ENCODE data around the gene ZNF613.
A peak's percentile ranks its signal among the peaks of the same experiment; 100 is the strongest.
"Not testable (repeated sequence)": the region's sequence is repeated elsewhere in the genome, so short reads cannot be mapped to it uniquely, and the experiment has no call there.

The ZNF613 gene

DNA sequence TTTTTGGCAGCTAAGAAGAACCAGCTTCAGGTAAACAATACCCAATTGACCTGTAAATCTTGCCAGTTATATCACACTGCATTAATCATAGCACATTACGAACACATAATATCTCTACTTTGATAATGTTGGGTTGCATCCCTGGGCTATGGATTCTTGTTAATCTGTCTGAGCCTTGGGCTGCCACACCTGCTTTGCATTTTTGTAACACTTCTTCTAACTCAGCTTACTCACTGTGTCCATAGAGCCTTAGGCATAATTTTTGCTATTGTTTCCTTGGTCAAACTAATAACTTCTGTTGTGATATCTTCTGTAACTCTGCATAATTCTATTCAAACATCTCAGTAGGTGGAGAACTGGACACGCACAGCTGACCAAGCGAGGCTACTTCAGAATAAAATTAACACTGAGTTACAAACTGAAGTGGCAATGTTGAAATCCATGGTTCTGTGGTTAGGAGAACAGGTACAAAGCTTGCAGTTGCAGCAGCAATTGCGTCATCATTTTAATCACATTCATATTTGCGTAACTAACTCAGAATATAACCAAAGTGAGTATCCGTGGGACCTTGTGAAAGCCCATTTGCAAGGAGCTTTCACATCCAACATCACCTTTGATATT, 53.0 kb downstream of the ZNF613 start:
- H3K4me2 ChIP-seq (ENCODE audit: low read length), result no peak overlapping the region
- peaks cover 4% of the 10 kb centered on the region for H3K9me3 ChIP-seq (replicated peaks; ENCODE audit: low read length)
- H3K27me3 ChIP-seq (ENCODE audit: control insufficient read depth, insufficient read depth, low read length), result no peaks in the 10 kb centered on the region
- no peak overlapping the region for H3K9ac ChIP-seq (ENCODE audit: low read depth, low read length)
- H3K4me3 ChIP-seq (ENCODE audit: low read length), result no peak overlapping the region
- no peaks in the 10 kb centered on the region for H3K36me3 ChIP-seq (ENCODE audit: insufficient read depth, low read length)
- H3K4me1 ChIP-seq (ENCODE audit: control insufficient read depth, insufficient read depth, low read length), result no peaks in the 10 kb centered on the region

- not testable (repeated sequence) for H3K9me3 ChIP-seq (replicated peaks; ENCODE audit: low read length); H3K4me1 ChIP-seq (ENCODE audit: control insufficient read depth, insufficient read depth, low read length); H3K4me2 ChIP-seq (ENCODE audit: low read length); H3K9ac ChIP-seq (ENCODE audit: low read depth, low read length); H3K4me3 ChIP-seq (ENCODE audit: low read length); H3K36me3 ChIP-seq (ENCODE audit: insufficient read depth, low read length); H3K27me3 ChIP-seq (ENCODE audit: control insufficient read depth, insufficient read depth, low read length)
Measured at GRCh38 chr19:51980926-51981325, 53.7 kb downstream of the ZNF613 start.

GRCh38 chr19:51983361-51983760, 56.1 kb downstream of the ZNF613 start:
- Histone ChIP-seq H3K4me3 (ENCODE audit: low read length) (no peak overlapping the region), H3K9ac (ENCODE audit: low read depth, low read length) (no peak overlapping the region), H3K36me3 (ENCODE audit: insufficient read depth, low read length) (no peaks in the 10 kb centered on the region), H3K4me1 (ENCODE audit: control insufficient read depth, insufficient read depth, low read length) (no peaks in the 10 kb centered on the region), H3K4me2 (ENCODE audit: low read length) (no peak overlapping the region), H3K27me3 (ENCODE audit: control insufficient read depth, insufficient read depth, low read length) (no peaks in the 10 kb centered on the region), H3K9me3 (replicated peaks; ENCODE audit: low read length) (peaks cover 8% of the 10 kb centered on the region)

DNA sequence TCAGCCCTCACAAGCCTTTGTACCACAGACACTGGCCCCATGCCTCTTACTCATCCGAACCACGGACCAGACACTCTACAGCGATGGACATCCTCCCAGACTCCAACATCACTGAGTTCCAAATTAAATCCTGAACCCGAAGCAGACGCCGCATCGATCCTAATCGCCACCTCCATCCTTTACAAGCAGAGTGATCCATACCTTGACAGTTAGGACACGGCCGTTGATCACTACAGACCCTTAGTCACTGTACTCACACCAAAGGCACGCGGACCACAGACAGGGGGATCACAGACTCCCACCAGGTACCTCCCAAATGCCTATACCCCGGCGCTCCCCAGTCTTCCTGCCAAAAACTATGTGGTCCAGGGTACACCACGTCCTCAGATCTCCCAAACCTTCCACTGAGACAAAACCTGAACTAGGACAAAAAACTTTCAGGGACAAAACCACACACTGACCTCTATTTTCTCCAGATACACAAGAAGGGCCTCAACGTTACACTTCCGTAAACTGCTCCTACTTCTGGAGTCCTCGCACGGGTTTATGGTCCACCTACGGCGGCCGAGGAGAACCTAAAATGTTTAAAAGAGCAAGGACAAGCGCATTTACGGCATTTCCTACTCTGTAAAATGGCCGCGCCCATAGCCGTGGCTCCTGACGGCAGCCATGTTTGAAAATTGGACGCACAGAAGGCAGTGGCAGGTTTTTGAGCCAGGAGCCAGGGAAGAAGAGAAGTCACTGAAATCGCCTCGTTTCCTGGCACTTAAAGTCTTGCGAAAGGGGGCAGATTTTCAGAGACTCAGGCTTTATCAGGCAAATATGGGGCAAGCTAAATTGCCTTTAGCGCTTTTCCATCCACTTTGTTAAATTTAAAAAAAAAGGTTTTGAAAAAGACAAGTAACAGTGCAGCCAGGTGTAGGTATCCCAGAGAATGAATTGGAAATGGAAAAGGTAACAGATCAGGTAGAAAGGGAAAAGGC, 59.3 kb downstream of the ZNF613 start, which contains the start of gene ZNF350:
Gene ZNF350 (minus strand): TSS at position 532 of the 983 bp plus-strand sequence. CDS start 12,480 bp downstream, outside the sequence.
- H3K9me3 ChIP-seq (replicated peaks; ENCODE audit: low read length), result peaks cover 16% of the 10 kb centered on the region
- H3K4me1 ChIP-seq (ENCODE audit: control insufficient read depth, insufficient read depth, low read length), result no peaks in the 10 kb centered on the region
- no peaks in the 10 kb centered on the region for H3K27me3 ChIP-seq (ENCODE audit: control insufficient read depth, insufficient read depth, low read length)
- H3K4me2 ChIP-seq (ENCODE audit: low read length), result peak within 1 kb of the TSS; percentile 87
- H3K4me3 ChIP-seq (ENCODE audit: low read length), result peak within 1 kb of the TSS; percentile 89
- H3K36me3 ChIP-seq (ENCODE audit: insufficient read depth, low read length), result no peaks in the 10 kb centered on the region
- H3K9ac ChIP-seq (ENCODE audit: low read depth, low read length), result peak within 1 kb of the TSS; percentile 94

DNA sequence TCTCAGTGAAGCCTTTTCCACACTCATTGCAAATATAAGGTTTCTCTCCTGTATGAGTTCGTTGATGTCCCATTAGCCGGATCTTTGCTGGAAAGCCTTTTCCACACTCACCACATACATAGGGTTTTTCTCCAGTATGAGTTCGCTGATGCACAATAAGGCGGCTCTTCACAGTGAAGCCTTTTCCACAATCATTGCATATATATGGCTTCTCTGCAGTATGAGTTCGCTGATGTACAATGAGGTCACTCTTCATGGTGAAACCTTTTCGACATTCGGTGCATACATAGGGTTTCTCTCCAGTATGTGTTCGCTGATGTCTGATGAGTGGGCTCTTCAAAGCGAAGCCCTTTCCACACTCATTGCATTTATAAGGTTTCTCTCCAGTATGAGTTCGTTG, 66.2 kb downstream of the ZNF613 start:
- Histone ChIP-seq H3K36me3 (ENCODE audit: insufficient read depth, low read length) (peaks cover 57% of the 10 kb centered on the region), H3K27me3 (ENCODE audit: control insufficient read depth, insufficient read depth, low read length) (no peaks in the 10 kb centered on the region), H3K4me3 (ENCODE audit: low read length) (no peak overlapping the region), H3K9ac (ENCODE audit: low read depth, low read length) (no peak overlapping the region), H3K9me3 (replicated peaks; ENCODE audit: low read length) (peaks cover 58% of the 10 kb centered on the region), H3K4me1 (ENCODE audit: control insufficient read depth, insufficient read depth, low read length) (no peaks in the 10 kb centered on the region), H3K4me2 (ENCODE audit: low read length) (no peak overlapping the region)

DNA sequence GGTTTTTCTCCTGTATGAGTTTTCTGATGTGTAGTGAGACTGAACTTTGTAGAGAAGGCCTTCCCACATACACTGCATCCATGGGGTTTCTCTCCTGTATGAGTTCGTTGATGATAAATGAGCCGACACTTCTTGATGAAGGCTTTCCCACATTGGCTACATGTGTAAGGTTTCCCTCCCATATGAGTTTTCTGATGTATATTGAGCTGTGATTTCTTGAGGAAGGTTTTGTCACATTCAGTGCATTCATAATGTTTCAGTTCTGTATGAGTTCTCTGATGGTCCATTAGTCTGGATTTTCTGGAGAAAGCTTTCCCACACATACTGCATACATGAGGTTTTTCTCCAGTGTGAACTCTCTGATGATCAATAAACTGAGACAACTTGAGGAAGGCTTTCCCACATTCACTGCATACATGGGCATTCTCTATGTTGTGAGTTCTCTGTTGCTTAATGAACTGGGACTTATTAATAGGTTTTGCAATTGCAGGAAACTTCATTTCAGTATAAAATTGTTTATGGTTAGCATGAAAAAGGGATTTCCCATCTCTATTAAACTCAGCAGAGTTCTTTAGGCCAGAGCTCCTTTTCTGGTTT, 66.9 kb downstream of the ZNF613 start:
- H3K9ac ChIP-seq (ENCODE audit: low read depth, low read length), result no peak overlapping the region
- peaks cover 55% of the 10 kb centered on the region for H3K9me3 ChIP-seq (replicated peaks; ENCODE audit: low read length)
- no peaks in the 10 kb centered on the region for H3K4me1 ChIP-seq (ENCODE audit: control insufficient read depth, insufficient read depth, low read length)
- H3K36me3 ChIP-seq (ENCODE audit: insufficient read depth, low read length), result peaks cover 65% of the 10 kb centered on the region
- H3K27me3 ChIP-seq (ENCODE audit: control insufficient read depth, insufficient read depth, low read length), result no peaks in the 10 kb centered on the region
- H3K4me2 ChIP-seq (ENCODE audit: low read length), result no peak overlapping the region
- H3K4me3 ChIP-seq (ENCODE audit: low read length), result no peak overlapping the region
